ENCODE results near the gene GPR84. TPM values are rescaled to one million over a fixed set of nuclear protein-coding genes. Genes with fewer than 3 reads are reported as not detected.

GPR84 gene
- polyA plus RNA-seq, 1 of the 3 experiments (the other 2 are of a cell fraction): 0.03 TPM

GRCh38 chr12:54376596-54376995 lies 12.3 kb upstream of the GPR84 start:
- no peak for DNase-seq
- Histone ChIP-seq H3K79me2 (ENCODE audit: insufficient read depth) (no peaks in the 10 kb centered on the region), H4K20me1 (ENCODE audit: insufficient read depth) (no peaks in the 10 kb centered on the region), H3K4me1 (ENCODE audit: control insufficient read depth in 1 of 2, insufficient read depth in 2 of 2, low read depth in 1 of 2, low read length in 1 of 2) (peaks cover 8 to 43% of the 10 kb centered on the region in 2 experiments; a peak in 2 of 4 replicates), H3K27me3 (ENCODE audit: insufficient read depth) (no peaks in the 10 kb centered on the region), H3K9ac (no peak overlapping the region), H3K4me3 (ENCODE audit: low read depth in 2 of 2, low read length in 1 of 2) (no peak overlapping the region), H3F3A (replicated peaks; ENCODE audit: insufficient read depth) (peaks cover 11% of the 10 kb centered on the region), H3K9me2 (no peaks in the 10 kb centered on the region), H3K36me3 (replicated peaks in 1 of 2; ENCODE audit: control insufficient read depth in 1 of 2, insufficient read depth in 2 of 2, low read length in 1 of 2) (no peaks in the 10 kb centered on the region), H2AFZ (ENCODE audit: low read depth) (no peak overlapping the region), H3K9me3 (no peaks in the 10 kb centered on the region), H3K27ac (ENCODE audit: low read depth in 2 of 2, low read length in 1 of 2) (no peak overlapping the region), H3K4me2 (no peak overlapping the region)
- POLR2A ChIA-PET: no interaction called here
- TF ChIP-seq NRF1 (IDR thresholded peaks at IDR 0.05; ENCODE audit: low read depth, low read length): no peak
- no peak for TF ChIP-seq SMC3 (IDR thresholded peaks at IDR 0.05; ENCODE audit: low read depth, low read length)
- no peak for TF ChIP-seq IRF3 (IDR thresholded peaks at IDR 0.05; ENCODE audit: low read depth, low read length)
- TF ChIP-seq USF1 (IDR thresholded peaks at IDR 0.05; ENCODE audit: borderline replicate concordance, low read depth): no peak
- TF ChIP-seq TAF1 (IDR thresholded peaks at IDR 0.05; ENCODE audit: borderline replicate concordance, low read depth, low read length): no peak
- no peak for TF ChIP-seq TCF12 (IDR thresholded peaks at IDR 0.05)
- TF ChIP-seq RCOR1 (IDR thresholded peaks at IDR 0.05; ENCODE audit: low read length): no peak
- no peak for TF ChIP-seq CHD2 (IDR thresholded peaks at IDR 0.05; ENCODE audit: low read length, partially characterized antibody)
- TF ChIP-seq EP300 (IDR thresholded peaks at IDR 0.05; ENCODE audit: borderline replicate concordance in 1 of 2, low read depth in 1 of 2, low read length in 1 of 2): no peak
- TF ChIP-seq EZH2phosphoT487 (IDR thresholded peaks at IDR 0.05; ENCODE audit: borderline replicate concordance, low read depth): no peak
- TF ChIP-seq FOSL2 (IDR thresholded peaks at IDR 0.05; ENCODE audit: borderline replicate concordance, low read depth): no peak
- no peak for TF ChIP-seq GATA2 (CRISPR knock-in tag; IDR thresholded peaks at IDR 0.05)
- CTCF ChIA-PET: interaction anchor here (1.0 to 7.1 kb wide), 4 partner anchors 9 to 162 kb away, joined by 3 to 81 read pairs (median 4); no protein-coding TSS in a partner anchor
- 84% methylated on average over 4 of the region's 4 CpGs for WGBS (ENCODE audit: low lambda C conversion rate)

- H3K79me2 ChIP-seq (ENCODE audit: insufficient read depth): no peaks in the 10 kb centered on the region
- no peak overlapping the region for H3K27ac ChIP-seq (ENCODE audit: low read depth in 2 of 2, low read length in 1 of 2)
- H2AFZ ChIP-seq (ENCODE audit: low read depth): no peak overlapping the region
- H4K20me1 ChIP-seq (ENCODE audit: insufficient read depth): no peaks in the 10 kb centered on the region
- peaks cover 11 to 48% of the 10 kb centered on the region in 2 experiments; a peak in 2 of 4 replicates for H3K4me1 ChIP-seq (ENCODE audit: control insufficient read depth in 1 of 2, insufficient read depth in 2 of 2, low read depth in 1 of 2, low read length in 1 of 2)
- H3K9me2 ChIP-seq: no peaks in the 10 kb centered on the region
- no peaks in the 10 kb centered on the region for H3K9me3 ChIP-seq
- H3K9ac ChIP-seq: no peak overlapping the region
- H3K4me3 ChIP-seq (ENCODE audit: low read depth in 2 of 2, low read length in 1 of 2): no peak overlapping the region
- no peak overlapping the region for H3K4me2 ChIP-seq
- 89% methylated on average over 2 of the region's 2 CpGs for WGBS (ENCODE audit: low lambda C conversion rate)
- DNase-seq: no peak
- H3K27me3 ChIP-seq (ENCODE audit: insufficient read depth): no peaks in the 10 kb centered on the region
- H3F3A ChIP-seq (replicated peaks; ENCODE audit: insufficient read depth): peaks cover 8% of the 10 kb centered on the region
- H3K36me3 ChIP-seq (replicated peaks in 1 of 2; ENCODE audit: control insufficient read depth in 1 of 2, insufficient read depth in 2 of 2, low read length in 1 of 2): no peaks in the 10 kb centered on the region
- ChIA-PET POLR2A (interaction anchor here (0.6 kb wide), 1 partner anchor 1057 kb away, joined by 3 read pairs; no protein-coding TSS in a partner anchor), CTCF (interaction anchor here (0.7 to 2.0 kb wide), 5 partner anchors 15 to 390 kb away, joined by 3 to 9 read pairs (median 5); partner anchors contain the start of genes COPZ1 and HOXC10)
- TF ChIP-seq USF2 (IDR thresholded peaks at IDR 0.05; ENCODE audit: borderline replicate concordance, low read depth, low read length): no peak
- no peak for TF ChIP-seq EZH2phosphoT487 (IDR thresholded peaks at IDR 0.05; ENCODE audit: borderline replicate concordance, low read depth)
- no peak for TF ChIP-seq SIN3A (IDR thresholded peaks at IDR 0.05; ENCODE audit: borderline replicate concordance, low read depth, low read length)
- TF ChIP-seq USF1 (IDR thresholded peaks at IDR 0.05; ENCODE audit: borderline replicate concordance, low read depth): no peak
- no peak for TF ChIP-seq MEF2A (IDR thresholded peaks at IDR 0.05; ENCODE audit: borderline replicate concordance, low read depth)
- TF ChIP-seq NRF1 (IDR thresholded peaks at IDR 0.05; ENCODE audit: low read depth, low read length): no peak
- TF ChIP-seq YY1 (IDR thresholded peaks at IDR 0.05; ENCODE audit: low read depth): no peak
- no peak for TF ChIP-seq IRF3 (IDR thresholded peaks at IDR 0.05; ENCODE audit: low read depth, low read length)
- TF ChIP-seq RFX5 (IDR thresholded peaks at IDR 0.05; ENCODE audit: low read length): no peak
- no peak for TF ChIP-seq TAF1 (IDR thresholded peaks at IDR 0.05; ENCODE audit: borderline replicate concordance, low read depth, low read length)
- no peak for TF ChIP-seq RAD21 (IDR thresholded peaks at IDR 0.05; ENCODE audit: low read length)
- TF ChIP-seq CTCF (IDR thresholded peaks at IDR 0.05): no peak
- no peak for TF ChIP-seq JUND (IDR thresholded peaks at IDR 0.05)
- TF ChIP-seq GABPA (IDR thresholded peaks at IDR 0.05; ENCODE audit: low read depth): no peak
- TF ChIP-seq GATA2 (CRISPR knock-in tag; IDR thresholded peaks at IDR 0.05): no peak
These were observed 10.9 kb upstream of the GPR84 start for GRCh38 chr12:54375259-54375579.
